SK-N-MC (cell line): ENCODE data around the gene TSPAN2.

Source experiments
- EZH2 ChIP-seq: fragments of 200-600 bp; sonication (generic); IDR thresholded peaks from one replicate; pipeline ENCODE4 v1.6.1; 2017; ENCODE audit warnings: antibody characterized with exemption
- FOXP2 ChIP-seq: optimal IDR thresholded peaks from 2 replicates; pipeline ENCODE3; 2011; ENCODE audit warnings: mild to moderate bottlenecking, moderate library complexity; ENCODE audit not compliant: insufficient read depth; ENCODE audit errors: extremely low read length, control extremely low read depth
- POLR2AphosphoS5 ChIP-seq: IDR thresholded peaks from 2 replicates; pipeline ENCODE4 v1.6.1; 2012; ENCODE audit warnings: mild to moderate bottlenecking, low read depth, low read length, borderline replicate concordance

DNA sequence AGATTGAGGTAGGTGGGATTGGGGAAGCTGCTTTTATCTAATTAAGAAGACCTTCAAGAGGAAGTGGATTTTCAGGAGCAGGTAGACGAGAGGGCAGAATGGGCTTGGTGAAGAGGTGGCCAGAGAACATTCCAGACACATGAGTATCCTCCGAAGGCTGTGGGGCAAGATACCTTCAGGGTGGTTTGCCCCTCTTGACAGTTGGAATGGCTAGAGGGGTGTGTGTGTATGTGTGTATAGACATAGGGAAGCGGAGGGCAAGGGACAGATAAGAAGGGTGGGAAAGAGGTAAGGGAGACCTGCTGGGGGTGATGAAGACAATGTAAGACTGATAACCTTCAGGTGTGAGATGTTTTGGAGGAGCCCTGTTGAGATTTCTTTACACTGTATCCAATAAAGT lies 46.8 kb upstream of the TSPAN2 start:
- TF ChIP-seq EZH2 = no peak
- no peak for TF ChIP-seq POLR2AphosphoS5
- TF ChIP-seq FOXP2 = no peak
